B cell (primary cell): ENCODE data around the gene PDLIM7.
A peak's percentile ranks its signal among the peaks of the same experiment; 100 is the strongest.

Experiments
- EZH2 ChIP-seq: IDR thresholded peaks from 2 replicates; pipeline ENCODE4 v1.6.1; 2012; ENCODE audit warnings: borderline replicate concordance, low read depth, mild to moderate bottlenecking, moderate library complexity, low read length; ENCODE audit not compliant: insufficient read depth, poor library complexity, severe bottlenecking
- TF ChIP-seq, protein P1 (sequence below): fragments of 200-600 bp; IDR thresholded peaks from one replicate; pipeline ENCODE4 v1.8.0; 2022; ENCODE audit warnings: antibody characterized with exemption, mild to moderate bottlenecking

DNA sequence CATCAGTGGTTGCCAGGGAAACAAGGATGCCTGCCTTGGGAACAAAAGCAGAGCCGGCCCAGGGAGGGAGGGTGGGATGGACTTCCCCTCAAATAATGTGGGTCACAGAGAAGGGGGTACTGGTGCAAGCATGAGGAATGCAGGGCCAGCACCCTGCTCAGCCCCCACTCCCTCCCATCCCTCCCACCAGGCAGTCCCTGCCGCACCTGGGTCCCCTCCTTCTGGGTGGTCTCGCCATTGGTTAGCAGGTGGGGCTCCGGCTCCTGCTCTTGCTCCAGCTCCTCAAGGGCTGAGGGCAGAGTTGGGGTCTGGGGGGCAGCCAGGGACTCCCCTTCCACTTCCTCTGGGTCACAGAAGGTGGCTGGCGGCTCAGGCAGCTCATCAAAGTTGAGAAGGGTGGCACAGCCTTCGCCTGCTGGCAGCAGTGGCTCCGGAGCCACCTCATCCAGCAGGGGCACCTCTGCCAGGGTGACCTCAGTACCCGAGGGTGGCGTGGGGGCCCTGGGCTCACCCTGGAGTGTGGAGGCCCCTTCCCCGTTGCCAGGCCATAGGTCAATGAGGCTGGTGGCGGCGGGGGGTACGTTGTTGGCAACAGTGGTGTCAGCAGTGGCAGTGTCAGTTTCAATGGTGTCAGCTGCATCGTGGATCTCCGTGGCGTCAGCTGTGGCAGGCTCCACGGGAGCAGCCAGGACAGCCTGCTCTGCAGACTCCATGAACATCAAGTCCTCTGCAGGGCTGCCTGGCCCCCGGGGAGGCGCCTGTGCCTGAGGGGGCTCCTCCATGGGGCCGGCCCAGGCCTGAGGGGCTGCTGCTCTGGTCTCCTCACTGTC lies 39.3 kb downstream of the PDLIM7 start:
- TF ChIP-seq, protein P1, sequence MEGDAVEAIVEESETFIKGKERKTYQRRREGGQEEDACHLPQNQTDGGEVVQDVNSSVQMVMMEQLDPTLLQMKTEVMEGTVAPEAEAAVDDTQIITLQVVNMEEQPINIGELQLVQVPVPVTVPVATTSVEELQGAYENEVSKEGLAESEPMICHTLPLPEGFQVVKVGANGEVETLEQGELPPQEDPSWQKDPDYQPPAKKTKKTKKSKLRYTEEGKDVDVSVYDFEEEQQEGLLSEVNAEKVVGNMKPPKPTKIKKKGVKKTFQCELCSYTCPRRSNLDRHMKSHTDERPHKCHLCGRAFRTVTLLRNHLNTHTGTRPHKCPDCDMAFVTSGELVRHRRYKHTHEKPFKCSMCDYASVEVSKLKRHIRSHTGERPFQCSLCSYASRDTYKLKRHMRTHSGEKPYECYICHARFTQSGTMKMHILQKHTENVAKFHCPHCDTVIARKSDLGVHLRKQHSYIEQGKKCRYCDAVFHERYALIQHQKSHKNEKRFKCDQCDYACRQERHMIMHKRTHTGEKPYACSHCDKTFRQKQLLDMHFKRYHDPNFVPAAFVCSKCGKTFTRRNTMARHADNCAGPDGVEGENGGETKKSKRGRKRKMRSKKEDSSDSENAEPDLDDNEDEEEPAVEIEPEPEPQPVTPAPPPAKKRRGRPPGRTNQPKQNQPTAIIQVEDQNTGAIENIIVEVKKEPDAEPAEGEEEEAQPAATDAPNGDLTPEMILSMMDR: peak; percentile 33
- no peak for TF ChIP-seq EZH2
